KOPT-K1 (cell line): Measurements from ENCODE around the gene PCDHGA8.
"Not testable (repeated sequence)": the region's sequence is repeated elsewhere in the genome, so short reads cannot be mapped to it uniquely, and the experiment has no call there.

ENCODE experiments used
- H3K27ac ChIP-seq: fragments of 200-600 bp; sonication (generic); 2 replicates; pipeline ENCODE4 v1.5.1; 2016; ENCODE audit warnings: antibody characterized with exemption, mild to moderate bottlenecking, low read depth, low read length; ENCODE audit not compliant: poor library complexity, severe bottlenecking
- H3K36me3 ChIP-seq: fragments of 200-600 bp; sonication (generic); 2 replicates; pipeline ENCODE4 v1.5.1; 2017; ENCODE audit warnings: antibody characterized with exemption, mild to moderate bottlenecking, low read length, moderate library complexity; ENCODE audit not compliant: insufficient read depth
- H3K9me3 ChIP-seq: fragments of 200-600 bp; sonication (generic); 2 replicates; pipeline ENCODE4 v1.5.1; 2017; ENCODE audit warnings: antibody characterized with exemption, low read length, mild to moderate bottlenecking; ENCODE audit not compliant: insufficient read depth, poor library complexity, severe bottlenecking

Gene PCDHGA8

DNA sequence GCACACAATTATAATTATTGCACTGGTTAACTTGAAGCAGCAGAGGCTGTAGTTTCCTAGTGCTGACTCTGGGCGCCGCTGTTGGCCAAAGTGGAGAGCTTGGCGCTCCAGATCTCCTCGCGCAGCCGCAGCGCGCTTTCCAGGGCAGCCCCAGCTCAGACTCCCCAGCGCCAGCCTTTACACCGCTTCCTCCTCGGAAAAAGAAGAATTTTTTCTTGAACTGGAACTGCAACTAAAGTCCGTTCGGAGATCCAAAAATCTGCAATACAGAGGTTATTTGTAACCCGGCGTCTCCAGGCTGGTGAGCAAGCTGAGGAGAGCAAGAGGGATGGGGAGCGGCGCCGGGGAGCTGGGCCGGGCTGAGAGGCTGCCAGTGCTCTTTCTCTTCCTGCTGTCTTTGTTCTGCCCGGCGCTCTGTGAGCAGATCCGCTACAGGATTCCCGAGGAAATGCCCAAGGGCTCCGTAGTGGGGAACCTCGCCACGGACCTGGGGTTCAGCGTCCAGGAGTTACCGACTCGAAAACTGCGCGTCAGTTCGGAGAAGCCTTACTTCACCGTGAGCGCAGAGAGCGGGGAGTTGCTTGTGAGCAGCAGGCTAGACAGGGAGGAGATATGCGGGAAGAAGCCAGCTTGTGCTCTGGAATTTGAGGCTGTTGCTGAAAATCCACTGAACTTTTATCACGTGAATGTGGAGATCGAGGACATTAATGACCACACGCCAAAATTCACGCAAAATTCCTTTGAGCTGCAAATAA lies 4.7 kb upstream of the PCDHGA8 start, which contains the start of gene PCDHGB4:
Gene PCDHGB4 (plus strand): TSS at position 142 of the 755 bp plus-strand sequence. CDS start 187 bp downstream, at position 329.
- H3K27ac ChIP-seq, H3K36me3 ChIP-seq: not testable (repeated sequence)
- peaks cover 23% of the 10 kb centered on the region for H3K9me3 ChIP-seq

DNA sequence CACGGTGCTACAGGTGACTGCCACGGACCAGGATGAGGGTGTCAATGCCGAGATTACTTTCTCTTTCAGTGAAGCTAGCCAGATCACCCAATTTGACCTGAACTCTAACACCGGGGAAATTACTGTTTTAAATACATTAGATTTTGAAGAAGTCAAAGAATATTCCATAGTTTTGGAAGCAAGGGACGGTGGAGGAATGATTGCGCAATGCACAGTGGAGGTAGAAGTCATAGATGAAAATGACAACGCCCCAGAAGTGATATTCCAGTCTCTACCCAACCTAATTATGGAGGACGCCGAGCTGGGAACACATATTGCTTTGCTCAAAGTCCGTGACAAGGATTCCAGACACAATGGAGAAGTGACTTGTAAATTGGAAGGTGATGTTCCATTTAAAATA lies 3.8 kb upstream of the PCDHGA8 start:
- H3K36me3 ChIP-seq = no peaks in the 10 kb centered on the region
- H3K27ac ChIP-seq = no peak overlapping the region
- H3K9me3 ChIP-seq = peaks cover 16% of the 10 kb centered on the region

DNA sequence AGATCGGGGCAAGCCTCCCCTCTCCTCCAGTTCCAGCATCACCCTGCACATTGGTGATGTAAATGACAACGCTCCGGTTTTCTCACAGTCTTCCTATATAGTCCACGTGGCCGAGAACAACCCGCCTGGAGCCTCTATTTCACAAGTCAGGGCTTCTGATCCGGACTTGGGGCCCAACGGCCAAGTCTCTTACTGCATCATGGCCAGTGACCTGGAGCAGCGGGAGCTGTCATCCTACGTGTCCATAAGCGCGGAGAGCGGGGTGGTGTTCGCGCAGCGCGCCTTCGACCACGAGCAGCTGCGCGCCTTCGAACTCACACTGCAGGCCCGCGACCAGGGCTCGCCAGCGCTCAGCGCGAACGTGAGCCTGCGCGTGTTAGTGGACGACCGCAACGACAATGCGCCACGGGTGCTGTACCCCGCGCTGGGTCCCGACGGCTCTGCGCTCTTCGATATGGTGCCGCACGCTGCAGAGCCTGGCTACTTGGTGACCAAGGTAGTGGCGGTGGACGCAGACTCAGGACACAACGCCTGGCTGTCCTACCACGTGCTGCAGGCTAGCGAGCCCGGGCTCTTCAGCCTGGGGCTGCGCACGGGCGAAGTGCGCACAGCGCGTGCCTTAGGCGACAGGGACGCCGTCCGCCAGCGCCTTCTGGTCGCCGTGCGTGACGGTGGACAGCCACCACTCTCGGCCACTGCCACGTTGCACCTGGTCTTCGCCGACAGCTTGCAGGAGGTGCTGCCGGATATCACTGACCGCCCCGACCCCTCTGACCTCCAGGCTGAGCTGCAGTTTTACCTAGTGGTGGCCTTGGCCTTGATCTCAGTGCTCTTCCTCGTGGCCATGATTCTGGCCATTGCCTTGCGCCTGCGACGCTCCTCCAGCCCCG lies 3.0 kb upstream of the PCDHGA8 start:
- Histone ChIP-seq H3K36me3 (no peaks in the 10 kb centered on the region), H3K27ac (no peak overlapping the region), H3K9me3 (peaks cover 9% of the 10 kb centered on the region)

DNA sequence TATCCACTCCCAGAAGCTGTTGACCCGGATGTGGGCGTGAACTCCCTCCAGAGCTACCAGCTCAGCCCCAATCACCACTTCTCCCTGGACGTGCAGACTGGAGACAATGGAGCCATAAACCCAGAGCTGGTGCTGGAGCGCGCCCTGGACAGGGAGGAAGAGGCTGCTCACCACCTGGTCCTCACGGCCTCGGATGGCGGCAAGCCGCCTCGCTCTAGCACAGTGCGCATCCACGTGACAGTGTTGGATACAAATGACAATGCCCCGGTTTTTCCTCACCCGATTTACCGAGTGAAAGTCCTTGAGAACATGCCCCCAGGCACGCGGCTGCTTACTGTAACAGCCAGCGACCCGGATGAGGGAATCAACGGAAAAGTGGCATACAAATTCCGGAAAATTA lies 834 bp downstream of the PCDHGA8 start:
- no peaks in the 10 kb centered on the region for H3K36me3 ChIP-seq
- no peak overlapping the region for H3K27ac ChIP-seq
- no peaks in the 10 kb centered on the region for H3K9me3 ChIP-seq

DNA sequence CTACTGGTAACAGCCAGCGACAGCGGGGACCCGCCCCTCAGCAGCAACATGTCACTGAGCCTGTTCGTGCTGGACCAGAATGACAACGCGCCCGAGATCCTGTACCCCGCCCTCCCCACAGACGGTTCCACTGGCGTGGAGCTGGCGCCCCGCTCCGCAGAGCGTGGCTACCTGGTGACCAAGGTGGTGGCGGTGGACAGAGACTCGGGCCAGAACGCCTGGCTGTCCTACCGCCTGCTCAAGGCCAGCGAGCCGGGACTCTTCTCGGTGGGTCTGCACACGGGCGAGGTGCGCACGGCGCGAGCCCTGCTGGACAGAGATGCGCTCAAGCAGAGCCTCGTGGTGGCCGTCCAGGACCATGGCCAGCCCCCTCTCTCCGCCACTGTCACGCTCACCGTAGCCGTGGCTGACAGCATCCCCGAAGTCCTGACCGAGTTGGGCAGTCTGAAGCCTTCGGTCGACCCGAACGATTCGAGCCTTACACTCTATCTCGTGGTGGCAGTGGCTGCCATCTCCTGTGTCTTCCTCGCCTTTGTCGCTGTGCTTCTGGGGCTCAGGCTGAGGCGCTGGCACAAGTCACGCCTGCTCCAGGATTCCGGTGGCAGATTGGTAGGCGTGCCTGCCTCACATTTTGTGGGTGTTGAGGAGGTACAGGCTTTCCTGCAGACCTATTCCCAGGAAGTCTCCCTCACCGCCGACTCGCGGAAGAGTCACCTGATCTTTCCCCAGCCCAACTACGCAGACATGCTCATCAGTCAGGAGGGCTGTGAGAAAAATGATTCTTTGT lies 2.2 kb downstream of the PCDHGA8 start:
- H3K27ac ChIP-seq, H3K36me3 ChIP-seq, H3K9me3 ChIP-seq: not testable (repeated sequence)

DNA sequence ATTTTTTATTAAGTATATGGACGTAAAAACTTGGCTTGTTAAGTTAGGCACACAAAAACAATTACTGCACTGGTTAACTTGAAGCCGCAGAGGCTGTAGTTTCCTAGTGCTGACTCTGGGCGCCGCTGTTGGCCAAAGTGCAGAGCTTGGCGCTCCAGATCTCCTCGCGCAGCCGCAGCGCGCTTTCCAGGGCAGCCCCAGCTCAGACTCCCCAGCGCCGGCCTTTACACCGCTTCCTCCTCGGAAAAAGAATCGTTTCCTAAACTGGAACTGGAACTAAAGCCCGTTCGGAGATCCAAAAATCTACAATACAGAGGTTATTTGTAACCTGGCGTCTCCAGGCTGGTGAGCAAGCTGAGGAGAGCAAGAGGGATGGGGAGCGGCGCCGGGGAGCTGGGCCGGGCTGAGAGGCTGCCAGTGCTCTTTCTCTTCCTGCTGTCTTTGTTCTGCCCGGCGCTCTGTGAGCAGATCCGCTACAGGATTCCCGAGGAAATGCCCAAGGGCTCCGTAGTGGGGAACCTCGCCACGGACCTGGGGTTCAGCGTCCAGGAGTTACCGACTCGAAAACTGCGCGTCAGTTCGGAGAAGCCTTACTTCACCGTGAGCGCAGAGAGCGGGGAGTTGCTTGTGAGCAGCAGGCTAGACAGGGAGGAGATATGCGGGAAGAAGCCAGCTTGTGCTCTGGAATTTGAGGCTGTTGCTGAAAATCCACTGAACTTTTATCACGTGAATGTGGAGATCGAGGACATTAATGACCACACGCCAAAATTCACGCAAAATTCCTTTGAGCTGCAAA lies 5.5 kb downstream of the PCDHGA8 start, which contains the start of gene PCDHGB5:
Gene PCDHGB5 (plus strand): TSS at position 192 of the 796 bp plus-strand sequence. CDS start 181 bp downstream, at position 373.
- not testable (repeated sequence) for H3K9me3 ChIP-seq, H3K27ac ChIP-seq, H3K36me3 ChIP-seq

DNA sequence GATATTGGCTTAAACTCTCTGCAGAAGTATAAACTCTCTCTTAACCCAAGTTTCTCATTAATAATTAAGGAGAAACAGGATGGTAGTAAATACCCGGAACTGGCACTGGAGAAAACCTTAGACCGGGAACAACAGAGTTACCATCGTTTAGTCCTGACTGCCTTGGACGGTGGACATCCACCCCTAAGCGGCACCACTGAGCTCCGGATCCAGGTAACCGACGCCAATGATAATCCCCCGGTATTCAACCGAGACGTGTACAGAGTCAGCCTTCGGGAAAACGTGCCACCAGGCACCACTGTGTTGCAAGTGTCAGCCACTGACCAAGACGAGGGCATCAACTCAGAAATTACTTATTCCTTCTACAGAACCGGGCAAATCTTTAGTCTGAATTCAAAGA lies 6.2 kb downstream of the PCDHGA8 start:
- no peaks in the 10 kb centered on the region for H3K36me3 ChIP-seq
- H3K27ac ChIP-seq = no peak overlapping the region
- peaks cover 3% of the 10 kb centered on the region for H3K9me3 ChIP-seq

DNA sequence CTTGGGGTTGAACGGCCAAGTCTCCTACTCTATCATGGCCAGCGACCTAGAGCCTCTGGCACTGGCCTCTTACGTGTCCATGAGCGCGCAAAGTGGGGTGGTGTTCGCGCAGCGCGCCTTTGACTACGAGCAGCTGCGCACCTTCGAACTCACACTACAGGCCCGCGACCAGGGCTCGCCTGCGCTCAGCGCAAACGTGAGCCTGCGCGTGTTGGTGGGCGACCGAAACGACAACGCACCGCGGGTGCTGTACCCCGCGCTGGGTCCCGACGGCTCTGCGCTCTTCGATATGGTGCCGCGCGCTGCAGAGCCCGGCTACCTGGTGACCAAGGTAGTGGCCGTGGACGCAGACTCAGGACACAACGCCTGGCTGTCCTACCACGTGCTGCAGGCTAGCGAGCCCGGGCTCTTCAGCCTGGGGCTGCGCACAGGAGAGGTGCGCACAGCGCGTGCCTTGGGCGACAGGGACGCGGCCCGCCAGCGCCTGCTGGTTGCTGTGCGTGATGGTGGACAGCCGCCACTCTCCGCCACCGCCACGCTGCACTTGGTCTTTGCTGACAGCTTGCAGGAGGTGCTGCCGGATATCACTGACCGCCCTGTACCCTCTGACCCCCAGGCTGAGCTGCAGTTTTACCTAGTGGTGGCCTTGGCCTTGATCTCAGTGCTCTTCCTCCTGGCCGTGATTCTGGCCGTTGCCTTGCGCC lies 7.3 kb downstream of the PCDHGA8 start:
- no peaks in the 10 kb centered on the region for H3K36me3 ChIP-seq
- H3K9me3 ChIP-seq = peaks cover 3% of the 10 kb centered on the region
- H3K27ac ChIP-seq = no peak overlapping the region

DNA sequence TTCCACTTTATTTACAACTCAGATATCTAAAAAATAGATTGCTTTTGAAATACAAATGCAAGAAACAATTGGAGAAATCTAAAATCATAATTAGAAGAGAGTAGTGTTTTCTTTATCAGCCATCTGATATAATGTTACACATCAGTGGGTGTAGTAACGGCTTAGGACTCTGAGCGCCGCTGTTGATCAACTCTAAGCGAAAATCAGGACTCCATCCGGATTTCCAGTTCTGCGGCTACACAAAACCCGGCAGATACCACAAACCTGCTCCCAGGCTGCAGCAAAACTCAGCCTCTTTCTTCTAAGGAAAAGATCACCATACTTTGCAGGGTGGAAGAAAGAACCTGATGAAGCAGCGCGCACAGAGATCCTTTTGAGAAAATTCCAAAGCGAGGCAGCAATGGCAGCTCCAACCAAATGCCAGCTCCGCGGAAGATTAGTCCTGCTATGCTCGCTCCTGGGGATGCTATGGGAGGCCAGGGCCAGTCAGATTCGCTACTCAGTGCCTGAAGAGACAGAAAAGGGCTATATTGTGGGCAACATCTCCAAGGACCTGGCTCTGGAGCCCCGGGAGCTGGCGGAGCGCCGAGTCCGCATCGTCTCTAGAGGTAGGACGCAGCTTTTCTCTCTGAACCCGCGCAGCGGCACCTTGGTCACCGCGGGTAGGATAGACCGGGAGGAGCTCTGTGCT lies 10.3 kb downstream of the PCDHGA8 start, which contains the start of gene PCDHGA9:
Gene PCDHGA9 (plus strand): TSS at position 226 of the 691 bp plus-strand sequence. CDS start 175 bp downstream, at position 401.
- Histone ChIP-seq H3K9me3 (peaks cover 3% of the 10 kb centered on the region), H3K36me3 (no peaks in the 10 kb centered on the region)

DNA sequence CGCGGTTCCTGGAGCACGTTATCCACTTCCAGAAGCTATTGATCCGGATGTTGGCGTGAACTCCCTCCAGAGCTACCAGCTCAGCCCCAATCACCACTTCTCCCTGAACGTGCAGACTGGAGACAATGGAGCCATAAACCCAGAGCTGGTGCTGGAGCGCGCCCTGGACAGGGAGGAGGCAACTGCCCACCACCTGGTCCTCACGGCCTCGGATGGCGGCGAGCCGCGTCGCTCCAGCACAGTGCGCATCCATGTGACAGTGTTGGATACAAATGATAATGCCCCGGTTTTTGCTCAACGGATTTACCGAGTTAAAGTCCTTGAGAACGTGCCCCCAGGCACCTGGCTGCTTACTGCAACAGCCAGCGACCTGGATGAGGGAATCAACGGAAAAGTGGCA lies 11.0 kb downstream of the PCDHGA8 start:
- peaks cover 3% of the 10 kb centered on the region for H3K9me3 ChIP-seq
- H3K27ac ChIP-seq = no peak overlapping the region
- no peaks in the 10 kb centered on the region for H3K36me3 ChIP-seq

More for the DNA sequence above, 10.3 kb downstream of the PCDHGA8 start, which contains the start of gene PCDHGA9:
- H3K27ac ChIP-seq = no peak within 1 kb of the TSS

DNA sequence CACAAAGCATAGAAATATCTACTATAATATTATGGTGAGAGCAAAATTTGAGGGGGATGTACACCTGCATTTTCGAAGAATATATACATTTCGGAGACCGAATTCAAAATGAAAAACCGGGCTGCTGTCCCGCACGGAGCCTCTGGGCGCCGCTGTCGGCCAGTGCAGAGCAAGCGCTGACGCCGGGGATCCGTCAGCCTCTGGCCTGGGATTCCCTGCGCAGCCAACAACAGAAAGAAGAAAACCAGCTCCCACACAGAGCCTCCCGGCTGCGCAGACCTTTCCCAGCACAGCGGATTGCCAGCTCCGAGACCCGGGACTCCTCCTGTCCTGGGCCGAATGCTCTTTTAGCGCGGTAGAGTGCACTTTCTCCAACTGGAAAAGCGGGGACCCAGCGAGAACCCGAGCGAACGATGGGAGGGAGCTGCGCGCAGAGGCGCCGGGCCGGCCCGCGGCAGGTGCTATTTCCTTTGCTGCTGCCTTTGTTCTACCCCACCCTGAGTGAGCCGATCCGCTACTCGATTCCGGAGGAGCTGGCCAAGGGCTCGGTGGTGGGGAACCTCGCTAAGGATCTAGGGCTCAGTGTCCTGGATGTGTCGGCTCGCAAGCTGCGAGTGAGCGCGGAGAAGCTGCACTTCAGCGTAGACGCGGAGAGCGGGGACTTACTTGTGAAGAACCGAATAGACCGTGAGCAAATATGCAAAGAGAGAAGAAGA lies 15.5 kb downstream of the PCDHGA8 start, which contains the start of gene PCDHGB6:
Gene PCDHGB6 (plus strand): TSS at position 232 of the 716 bp plus-strand sequence. CDS start 182 bp downstream, at position 414.
- not testable (repeated sequence) for H3K27ac ChIP-seq, H3K9me3 ChIP-seq, H3K36me3 ChIP-seq

DNA sequence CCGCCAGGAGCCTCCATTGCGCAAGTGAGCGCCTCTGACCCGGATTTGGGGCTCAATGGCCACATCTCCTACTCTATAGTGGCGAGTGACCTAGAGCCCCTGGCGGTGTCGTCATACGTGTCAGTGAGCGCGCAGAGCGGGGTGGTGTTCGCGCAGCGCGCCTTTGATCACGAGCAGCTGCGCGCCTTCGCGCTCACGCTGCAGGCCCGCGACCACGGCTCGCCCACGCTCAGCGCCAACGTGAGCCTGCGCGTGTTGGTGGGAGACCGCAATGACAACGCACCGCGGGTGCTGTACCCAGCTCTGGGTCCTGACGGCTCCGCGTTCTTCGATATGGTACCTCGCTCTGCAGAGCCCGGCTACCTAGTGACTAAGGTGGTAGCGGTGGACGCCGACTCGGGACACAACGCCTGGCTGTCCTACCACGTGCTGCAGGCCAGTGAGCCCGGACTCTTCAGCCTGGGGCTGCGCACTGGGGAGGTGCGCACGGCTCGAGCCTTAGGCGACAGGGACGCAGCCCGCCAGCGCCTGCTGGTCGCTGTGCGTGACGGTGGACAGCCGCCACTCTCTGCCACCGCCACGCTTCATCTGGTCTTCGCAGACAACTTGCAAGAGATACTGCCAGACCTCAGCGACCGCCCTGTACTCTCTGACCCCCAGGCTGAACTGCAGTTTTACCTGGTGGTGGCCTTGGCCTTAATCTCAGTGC lies 17.3 kb downstream of the PCDHGA8 start:
- no peak overlapping the region for H3K27ac ChIP-seq
- no peaks in the 10 kb centered on the region for H3K9me3 ChIP-seq
- no peaks in the 10 kb centered on the region for H3K36me3 ChIP-seq
